Activated CD8-positive, alpha-beta memory T cell treated with anti-CD3 and anti-CD28 coated beads, Interleukin-2, amount 50 U/mL, for 4 hours (primary cell): ENCODE data around the gene AKR7A2.

Source experiments
- DNase-seq: peaks from one replicate; pipeline ENCODE4 v3.0.0-alpha.2; 2020

Gene AKR7A2

DNA sequence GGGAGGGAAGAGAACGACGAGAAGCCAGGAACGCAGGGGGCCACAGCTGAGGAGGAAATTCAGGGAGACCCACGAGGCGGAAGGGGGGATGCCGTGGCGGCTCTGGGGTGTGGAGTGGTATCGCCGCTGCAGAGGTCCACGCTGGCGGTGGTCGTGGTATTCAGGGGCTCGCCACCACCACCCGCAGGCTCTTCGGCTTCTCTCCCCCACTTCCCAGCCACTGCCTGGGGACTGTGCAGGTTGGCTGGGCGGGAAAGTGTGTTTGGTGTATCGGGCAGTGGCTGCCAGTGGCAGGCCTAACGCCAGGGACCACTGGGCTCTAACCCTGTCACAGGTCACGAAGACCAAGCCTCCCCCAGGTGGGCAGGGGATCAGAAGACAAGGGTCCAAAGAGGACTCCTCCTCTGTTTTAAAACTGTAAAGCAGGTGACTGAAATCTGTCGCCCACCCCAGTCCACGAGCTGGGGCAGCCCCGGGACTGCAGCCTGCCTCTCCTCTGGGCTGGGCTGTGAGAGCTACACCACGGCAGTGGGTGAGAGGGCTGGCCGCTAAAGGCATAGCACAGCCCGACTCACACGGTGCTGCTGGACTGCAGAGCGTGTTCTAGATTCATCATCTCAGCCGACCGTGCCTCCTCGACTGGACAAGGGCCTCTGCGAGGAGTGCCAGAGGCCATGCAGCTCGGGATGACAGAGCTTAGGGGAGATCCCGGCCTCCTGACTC lies 31.1 kb upstream of the AKR7A2 start:
- no peak for DNase-seq

DNA sequence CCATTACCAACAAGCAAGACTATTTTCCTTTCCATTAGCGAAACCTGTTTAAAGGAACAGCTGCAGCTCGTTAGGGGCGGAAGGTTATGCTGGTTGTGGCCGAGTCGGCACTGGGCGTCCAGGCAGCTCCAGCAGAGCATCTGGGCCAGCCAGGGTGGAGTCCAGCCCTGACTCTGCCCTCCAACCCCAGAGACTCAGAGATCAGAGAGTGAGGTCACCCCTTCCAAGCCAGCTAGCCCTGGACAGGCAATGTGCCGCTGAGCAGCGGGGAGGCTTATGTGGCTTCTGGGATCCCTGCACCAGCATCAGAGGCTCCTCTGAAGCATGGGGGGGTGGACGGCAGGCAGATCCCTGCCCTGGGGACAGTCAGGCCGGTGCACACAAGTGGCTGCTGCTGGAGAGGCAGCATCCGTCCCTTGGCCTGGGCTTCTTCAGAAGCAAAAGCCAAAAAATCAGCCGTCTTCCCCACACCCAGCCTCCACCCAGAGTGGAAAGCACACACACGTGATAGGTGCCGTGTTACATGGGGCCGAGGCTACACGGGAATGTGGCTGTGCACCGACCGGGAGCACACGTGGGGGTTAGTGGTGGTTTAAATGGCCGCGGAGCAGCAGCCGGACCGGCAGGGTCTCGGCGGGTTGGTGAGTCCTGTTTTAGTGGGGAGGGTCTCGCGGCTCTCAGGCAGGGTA lies 30.3 kb upstream of the AKR7A2 start:
- no peak for DNase-seq

DNA sequence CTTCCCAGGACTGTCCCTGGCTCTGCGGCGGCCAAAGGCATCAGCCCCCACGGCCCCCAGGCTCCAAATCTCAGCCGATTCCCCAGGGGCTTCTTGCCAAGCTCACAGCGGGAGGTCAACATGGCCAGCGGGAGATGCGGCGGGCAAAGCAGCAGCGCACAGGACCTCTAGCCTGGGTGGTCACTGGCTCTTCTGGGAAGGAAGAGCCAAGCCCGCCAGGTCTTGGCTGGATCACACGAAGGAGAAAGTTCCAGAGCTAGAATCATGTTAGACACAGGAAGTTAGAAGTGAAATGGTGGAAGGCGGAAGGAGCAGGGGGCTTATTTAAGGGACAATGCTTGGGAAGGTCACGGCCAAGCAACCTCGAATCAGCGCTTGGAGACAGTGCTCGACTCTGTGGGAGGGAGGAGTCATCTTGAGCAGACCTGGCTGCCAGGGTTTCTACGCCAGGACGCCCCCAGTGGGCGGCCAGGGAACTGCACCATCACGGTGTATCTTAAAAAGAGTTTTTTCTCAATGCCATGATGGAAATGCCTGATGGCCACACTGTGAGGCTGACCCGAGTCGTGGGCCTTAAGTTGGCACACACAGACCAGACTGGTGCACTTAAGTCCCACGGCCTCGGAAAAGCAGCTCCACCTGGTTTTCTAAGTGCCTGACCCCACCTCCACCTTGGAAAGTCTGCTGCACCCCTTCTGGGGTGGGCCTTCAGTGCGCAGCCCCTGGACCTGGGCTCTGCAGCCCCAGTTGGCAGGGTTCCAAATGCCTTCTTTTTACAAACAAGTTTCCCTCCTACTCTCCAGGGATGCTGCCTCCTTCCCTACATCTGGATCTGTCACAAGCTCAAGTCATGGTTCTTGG lies 29.5 kb upstream of the AKR7A2 start:
- peak; percentile 76 for DNase-seq

DNA sequence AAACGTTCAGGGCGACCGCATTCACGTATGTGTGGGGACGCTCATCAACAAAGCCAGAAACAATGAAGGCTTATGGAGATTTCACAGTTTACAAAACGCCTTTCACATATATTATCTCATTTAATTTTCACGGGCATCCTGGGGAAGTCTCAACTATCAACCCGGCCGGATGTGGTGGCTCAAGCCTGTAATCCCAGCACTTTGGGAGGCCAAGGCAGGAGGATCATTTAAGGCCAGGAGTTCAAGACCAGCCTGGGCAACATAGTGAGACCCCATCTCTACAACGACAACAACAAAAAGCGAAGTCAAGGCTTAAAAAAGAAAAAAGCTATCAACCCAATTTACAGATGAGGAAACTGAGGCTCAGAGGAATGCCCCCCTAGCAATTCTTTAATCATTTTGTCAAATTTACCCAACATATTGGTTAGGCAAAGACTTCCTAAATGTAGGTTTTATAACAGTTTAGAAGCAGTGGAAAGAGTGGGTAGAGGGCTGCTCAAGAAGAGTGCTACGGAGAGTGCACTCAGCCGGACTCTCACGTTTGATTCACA lies 28.5 kb upstream of the AKR7A2 start:
- no peak for DNase-seq

DNA sequence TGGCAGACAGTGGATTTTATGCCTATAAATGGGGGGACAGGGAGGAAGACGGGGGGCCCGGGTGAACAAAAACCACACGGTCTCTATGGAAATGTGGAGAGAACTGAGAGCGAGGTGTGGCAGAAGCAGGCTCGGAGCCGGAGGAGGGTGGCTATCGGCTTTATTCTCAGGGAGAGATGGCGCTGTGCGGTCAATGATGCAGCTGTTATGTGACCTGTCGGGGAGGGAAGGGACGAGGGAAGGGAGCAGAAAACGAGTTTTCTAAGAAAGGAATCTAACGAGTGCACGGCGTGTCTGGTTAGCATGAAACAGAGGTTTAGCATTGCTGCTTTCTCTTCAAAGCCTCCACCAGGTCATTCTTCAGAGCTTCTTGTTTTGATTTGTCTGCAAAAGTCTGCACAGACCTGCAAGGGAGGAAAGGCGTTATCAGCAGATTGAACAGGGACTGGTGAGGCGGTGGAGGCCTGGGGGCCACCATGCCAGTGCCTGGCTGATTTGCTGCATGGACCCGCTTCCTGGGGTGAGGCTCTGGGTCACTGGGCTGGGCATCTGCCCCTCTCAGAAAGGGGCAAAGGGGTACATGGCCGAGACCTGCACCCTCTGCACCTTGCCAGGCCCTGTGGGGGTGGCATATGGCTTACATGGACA lies 27.4 kb upstream of the AKR7A2 start:
- no peak for DNase-seq

DNA sequence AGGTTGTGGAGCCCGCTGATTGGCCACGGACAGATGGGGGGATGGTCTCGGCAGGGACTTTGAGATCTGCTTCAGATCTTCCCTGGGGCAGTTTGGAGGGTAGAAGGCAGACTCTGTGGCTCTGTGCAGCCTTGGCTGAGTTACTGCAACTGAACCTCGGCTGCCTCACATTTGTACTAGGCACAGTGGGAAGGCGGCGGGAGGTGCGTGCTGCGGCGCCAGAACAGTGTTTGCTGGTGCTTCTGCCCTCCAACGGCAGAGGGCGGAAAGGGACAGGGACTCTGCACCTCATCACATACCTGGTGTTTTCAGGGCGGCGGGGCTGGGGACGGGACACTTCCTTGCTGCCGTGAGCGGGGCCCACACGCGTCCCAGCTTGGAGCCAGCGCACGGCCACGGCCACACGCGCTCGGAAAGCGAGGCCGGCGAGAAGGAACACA lies 26.4 kb upstream of the AKR7A2 start:
- no peak for DNase-seq

DNA sequence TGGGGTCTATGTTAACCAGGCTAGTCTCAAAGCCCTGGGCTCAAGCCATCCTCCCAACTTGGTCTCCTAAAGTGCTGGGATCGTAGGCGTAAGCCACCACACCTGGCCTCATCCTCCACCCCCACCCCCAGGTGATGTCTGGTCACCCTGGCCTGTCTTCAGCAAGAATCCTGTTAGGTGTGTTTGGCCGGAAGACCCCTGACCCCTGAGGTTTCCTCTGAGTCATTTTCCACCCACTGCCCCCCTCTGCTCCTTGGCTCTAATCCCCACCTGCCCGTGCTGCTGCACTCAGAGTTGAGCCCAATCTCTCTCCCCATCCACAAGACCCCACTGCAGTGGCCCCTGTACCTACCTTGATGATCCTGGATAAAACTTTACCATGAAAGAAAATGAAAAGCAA lies 25.3 kb upstream of the AKR7A2 start:
- no peak for DNase-seq

DNA sequence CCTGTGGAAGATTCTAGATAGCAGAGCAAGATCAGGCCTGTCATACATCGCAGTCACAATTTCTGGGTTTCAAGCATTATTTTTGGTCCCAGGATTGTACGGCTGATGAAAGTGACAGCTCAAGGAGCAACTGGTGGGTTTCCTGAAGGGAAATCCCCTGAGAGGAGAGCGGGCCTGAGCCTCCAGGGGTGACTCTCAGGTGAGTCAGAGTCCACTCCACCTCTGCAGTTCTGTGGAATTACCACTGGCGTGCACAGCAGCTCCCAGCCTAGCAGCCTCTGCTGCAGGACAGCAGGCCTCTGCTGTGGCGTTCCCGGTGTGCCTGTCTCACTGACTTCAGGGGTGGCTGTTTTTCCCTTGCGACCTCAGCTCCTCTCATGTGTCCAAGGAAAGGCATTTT lies 24.6 kb upstream of the AKR7A2 start:
- no peak for DNase-seq

DNA sequence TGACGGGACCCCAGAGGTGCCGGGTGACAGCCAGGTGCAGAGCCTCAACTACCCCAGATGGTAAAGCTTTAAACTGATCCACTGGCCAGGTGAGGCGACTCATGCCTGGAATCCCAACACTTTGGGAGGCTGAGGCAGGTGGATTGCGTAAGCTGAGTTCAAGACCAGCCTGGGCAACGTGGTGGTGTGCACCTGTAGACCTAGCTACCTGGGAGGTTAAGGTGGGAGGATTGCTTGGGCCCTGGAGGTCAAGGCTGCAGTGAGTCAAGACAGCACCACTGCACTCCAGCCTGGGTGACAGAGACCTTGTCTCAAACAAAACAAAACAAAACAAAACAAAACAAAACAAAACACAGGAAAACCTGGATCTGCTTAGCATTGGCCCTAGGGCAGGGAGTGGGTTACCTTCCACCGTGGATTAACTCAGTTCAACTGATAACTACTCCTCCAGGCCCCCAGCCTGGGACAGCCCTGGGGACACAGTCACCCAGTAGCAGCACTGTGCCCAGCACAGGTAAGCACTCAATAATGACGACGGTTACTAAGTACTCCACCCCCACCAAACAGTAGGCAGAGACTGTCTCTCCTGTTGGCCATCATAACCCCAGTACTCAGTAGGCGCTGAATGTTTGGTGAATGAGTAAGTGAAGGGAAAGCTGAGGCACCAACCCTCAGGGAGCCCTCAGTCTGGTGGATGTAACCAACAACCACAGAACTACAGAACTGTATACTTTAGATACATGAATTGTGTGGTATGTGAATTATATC lies 21.8 kb upstream of the AKR7A2 start:
- DNase-seq, result no peak

DNA sequence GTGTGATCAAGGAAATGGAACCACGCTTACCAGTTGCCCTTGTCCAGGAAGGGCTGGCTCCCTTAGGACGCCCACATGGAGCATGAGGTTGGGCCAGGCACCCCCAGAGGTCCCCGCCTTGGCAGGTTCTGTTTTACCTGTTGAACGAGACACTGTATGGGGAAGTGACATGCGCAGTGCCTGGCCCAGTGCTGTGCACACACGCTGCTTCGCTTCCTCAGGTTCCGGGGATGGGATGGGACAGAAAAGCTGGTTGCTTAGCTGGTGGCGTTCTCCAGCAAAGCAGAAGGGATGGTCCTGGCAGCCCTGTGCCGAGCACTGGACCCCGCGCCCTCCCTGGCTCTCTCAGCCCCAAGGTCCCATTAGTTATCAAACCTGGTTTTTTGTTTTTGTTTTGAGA lies 20.9 kb upstream of the AKR7A2 start:
- DNase-seq, result no peak

DNA sequence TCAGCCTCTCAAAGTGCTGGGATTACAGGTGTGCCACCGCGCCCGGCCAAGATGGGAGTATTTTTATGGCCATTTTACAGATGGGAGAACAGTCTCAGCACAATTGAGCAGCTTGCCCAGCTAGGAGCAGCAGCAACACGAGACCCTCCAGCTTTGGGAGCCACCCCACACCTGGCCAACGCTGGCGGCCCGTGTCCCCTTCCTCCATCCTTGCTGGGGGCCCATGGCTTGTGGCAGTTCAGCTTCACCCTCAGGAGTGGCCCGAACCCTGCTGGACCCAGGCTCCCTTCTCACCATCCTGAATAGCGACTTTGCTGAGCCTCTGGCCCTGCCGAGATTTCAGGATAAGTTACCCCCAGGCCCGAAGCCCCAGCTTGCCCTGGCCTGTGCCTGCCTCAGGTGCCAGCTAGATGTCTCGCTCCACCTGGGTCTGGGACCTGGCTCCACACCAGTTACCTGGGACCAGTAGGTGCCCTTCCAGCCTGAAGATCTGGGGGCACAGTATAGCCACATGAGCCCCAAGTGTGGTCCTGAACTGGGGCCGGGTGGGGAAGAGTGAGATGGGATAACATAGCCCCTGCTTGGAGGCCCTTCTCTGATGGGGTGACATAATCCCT lies 19.4 kb upstream of the AKR7A2 start:
- no peak for DNase-seq

DNA sequence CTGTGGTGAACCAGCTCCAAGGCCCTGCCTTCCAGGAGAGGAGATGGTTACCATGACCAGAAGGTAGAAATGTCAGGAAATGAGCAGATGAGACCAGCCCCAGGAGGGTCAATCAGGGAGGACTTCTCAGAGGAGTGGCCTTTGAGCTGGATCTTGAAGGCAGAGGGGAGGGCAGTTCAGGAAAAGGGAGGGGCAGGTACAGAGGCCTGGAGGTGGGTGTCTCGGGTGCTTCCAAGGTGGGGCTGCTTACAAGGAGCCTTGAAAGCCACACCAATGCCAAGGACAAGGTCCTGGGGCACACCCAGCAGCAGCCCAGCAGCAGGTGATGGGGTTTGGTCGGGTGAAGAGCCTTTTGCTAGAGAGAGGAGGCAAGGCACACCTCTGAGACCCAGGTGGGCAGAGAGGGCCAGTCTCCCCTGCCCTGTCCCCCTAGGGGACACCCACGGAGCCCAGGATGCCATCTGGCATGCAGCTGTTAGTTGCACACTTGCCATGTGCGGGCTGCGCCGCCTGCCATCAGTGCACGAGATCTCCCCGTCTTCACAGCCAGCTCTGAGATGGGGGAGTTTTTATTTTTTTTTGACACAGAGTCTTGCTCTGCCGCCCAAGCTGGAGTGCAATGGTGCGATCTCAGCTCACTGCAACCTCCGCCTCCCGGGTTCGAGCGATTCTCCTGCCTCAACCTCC lies 18.6 kb upstream of the AKR7A2 start:
- DNase-seq, result no peak

DNA sequence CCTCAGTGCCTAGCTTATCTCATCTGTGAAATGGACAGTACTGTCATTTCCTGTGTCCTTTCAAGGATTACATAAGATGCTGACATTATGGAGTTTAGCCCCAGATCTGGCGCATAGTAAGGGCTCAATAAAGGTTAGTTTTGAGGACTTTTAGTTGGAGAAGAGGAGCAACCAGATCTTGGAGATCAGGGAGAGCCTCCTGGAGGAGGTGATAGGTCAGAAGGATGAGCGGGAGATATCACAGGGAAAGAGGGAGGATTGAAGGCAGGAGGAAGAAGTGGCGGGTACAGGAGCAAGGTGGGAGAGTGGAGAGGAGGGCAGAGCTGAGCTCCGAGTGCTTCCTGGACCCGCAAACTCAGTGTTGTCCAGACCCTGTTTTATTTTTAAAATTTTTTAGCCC lies 17.7 kb upstream of the AKR7A2 start:
- DNase-seq, result no peak

DNA sequence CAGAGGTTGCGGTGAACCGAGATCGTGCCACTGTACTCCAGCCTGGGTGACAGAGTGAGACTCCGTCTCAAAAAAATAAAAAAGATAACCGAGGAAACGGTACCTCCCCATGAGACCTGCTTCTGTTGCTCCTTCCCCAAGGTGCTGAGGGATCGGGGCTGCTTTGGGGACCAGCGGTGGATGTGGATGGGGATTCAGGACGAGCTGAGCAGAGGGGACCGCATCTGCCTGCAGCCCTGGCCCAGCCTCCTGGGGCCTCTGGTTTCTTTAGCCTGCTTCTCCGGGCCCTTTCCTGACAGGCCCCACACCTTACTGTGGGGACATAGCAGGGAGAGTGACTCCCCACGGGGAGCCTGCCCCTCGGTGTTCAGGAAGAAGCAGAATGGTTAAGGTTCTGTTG lies 17.2 kb upstream of the AKR7A2 start:
- no peak for DNase-seq

DNA sequence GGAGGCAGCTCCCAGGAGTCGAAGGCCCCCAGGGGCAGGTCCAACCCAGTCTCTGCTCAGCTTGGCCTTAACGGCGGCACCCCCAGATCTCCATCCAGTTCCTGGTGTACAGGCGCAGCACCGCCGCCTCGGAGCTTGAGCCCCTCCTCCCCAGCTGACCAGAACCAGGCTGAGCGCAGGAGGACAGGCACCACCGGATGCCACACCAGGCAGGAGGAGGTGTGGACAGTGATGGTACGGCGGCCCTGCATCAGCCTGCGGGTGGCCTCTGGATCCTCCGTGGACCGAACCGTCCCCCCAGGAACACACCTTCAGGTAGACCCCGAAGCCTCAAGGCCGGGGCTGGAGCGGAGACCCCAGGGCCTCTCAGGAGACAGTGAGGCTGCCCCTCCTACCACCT lies 16.5 kb upstream of the AKR7A2 start:
- no peak for DNase-seq

DNA sequence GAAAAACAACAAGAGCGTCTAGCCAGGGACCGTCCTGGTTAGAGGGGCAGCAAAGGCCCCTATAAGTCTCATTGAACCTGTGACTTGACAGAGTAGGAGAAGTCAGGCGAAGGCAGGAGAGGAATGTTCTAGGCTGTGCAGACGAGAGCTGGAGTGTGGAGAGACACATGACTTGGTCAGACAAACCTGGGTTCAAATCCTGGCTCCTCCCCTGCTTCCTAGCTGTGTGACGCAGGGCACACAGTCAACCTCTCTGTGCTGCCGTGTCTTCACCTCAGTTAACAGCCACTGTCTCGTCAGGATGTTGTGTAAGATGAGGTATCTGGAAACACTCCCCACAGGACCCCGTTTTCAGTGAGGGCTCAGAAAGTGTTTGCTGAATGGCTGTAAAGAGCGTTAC lies 15.8 kb upstream of the AKR7A2 start:
- DNase-seq, result no peak

DNA sequence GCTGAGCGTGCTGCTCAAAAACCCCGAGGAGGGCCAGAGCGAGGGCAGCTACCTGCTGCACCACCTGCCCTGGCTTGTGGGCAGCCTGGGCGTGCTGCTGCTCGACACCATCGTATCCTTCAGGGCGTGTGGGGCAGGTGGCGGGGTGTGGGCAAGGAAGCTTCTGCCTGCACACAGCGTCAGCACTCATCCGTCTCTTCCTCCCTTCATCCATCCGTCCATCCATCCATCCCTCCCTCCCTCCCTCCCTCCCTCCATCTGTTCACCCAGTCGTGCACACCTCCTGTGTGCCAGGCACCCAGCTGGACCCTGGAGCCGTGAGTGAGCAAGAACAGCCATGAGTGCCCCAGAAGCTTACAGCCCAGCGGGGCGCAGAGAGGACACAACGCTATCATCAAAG lies 15.4 kb upstream of the AKR7A2 start:
- DNase-seq, result no peak

DNA sequence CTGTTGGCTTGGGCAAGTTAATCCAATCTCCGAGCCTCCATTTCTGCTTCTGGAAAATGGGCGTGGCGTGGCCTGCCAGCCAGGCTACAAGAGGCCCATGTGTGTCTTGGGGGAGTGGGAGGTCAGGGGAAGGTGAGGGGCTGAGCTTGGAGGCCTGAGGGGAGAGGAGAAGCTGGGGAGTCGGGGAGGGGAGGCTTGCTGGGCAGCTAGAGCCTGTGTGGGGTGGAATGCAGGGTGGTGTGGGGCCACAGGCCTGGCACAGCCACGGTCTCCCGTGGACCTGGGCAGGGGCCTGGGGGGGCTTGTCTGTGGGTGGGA lies 14.8 kb upstream of the AKR7A2 start:
- no peak for DNase-seq

DNA sequence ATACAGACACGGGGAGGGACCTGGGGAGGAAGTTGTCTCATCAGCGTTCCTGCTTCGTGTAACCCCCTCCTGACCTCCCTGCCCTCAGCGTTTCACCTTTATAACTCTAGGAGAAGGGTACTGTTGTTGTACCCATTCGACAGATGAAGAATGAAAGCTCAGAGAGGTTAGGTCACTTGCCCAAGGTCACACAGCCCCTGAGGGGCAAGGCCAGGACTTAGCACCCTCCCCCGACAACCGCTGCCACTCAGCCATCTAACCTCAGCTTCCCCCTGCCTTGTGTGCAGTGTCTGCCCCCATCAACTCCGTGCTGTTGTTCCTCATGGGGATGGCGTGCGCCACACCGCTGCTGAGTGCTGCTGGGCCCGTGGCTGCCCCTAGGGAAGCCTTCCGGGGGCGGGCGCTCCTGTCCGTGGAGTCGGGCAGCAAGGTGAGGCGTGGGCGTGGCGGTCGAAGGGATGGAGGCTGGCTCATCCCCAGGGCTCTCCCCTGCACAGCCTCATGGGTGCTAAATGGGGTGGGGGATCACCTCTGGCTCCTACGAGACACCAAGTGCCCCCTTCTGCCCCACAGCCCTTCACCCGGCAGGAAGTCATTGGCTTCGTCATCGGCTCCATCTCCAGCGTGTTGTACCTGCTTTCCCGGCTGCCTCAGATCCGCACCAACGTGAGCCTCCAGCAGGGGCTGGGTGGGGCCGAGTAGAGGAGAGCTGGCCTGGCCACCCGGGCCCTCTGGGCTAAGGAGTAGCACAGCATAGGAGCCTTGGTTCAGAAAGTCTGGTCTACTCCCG lies 14.2 kb upstream of the AKR7A2 start:
- DNase-seq, result no peak

DNA sequence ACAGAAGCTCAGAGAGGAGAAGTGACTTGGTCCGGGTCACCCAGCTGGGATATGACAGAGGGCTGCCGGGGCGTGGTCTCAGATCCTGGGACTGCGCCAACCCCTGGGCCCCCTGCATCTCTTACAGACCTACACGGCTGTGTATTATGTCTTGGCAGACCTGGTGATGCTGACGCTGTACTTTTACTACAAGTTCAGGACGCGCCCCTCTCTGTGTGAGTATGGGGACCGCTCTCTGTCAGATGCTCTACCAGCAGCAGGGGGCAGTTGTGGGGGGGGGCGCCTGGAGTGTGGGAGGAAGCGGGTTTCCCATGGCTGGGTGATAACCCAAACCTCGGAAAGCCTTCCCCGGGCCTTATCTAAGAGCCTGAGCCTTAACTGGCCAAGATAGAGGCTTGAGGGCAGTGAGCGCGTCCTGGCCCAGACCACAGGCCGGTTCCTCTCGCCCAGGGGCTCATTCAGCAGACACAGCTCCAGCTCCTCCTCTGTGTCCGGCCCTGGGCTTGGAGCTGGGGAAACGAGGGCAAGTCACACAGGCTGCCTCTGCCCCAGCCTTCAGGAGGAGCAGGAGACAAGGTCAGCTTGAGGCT lies 13.5 kb upstream of the AKR7A2 start:
- no peak for DNase-seq
